ENCODE data around the gene ASCC1. TPM values are rescaled to one million over a fixed set of nuclear protein-coding genes. Genes with fewer than 3 reads are reported as not detected.
A peak's percentile ranks its signal among the peaks of the same experiment; 100 is the strongest.

The ASCC1 gene
- total and polyA plus RNA-seq, 2 donors (not counting 3 experiments of a cell fraction or from before 2014, with no cell fraction given) = 16.0 to 24.9 TPM

GRCh38 chr10:72126184-72126871 is 89.7 kb downstream of the ASCC1 start:
- no peak overlapping the region for H3K27ac ChIP-seq (ENCODE audit: insufficient read depth, low read depth, low read length)
- TF ChIP-seq MAX (IDR thresholded peaks at IDR 0.05; ENCODE audit: insufficient read depth, insufficient read length) (no peak), GATA2 (IDR thresholded peaks at IDR 0.05; ENCODE audit: insufficient read depth, insufficient read length, low read depth, low read length) (no peak), MYC (IDR thresholded peaks at IDR 0.05; ENCODE audit: low read depth, low read length) (no peak), EZH2 (IDR thresholded peaks at IDR 0.05; ENCODE audit: borderline replicate concordance, low read depth, low read length, severe bottlenecking) (no peak), POLR2A (IDR thresholded peaks at IDR 0.05; ENCODE audit: low read depth, low read length) (no peak), CTCF (IDR thresholded peaks at IDR 0.05; ENCODE audit: extremely low read depth in 1 of 2, insufficient read depth in 1 of 2, low read depth in 1 of 2, low read length in 2 of 2) (peak; percentile 39)
- no peaks in the 10 kb centered on the region for H4K20me1 ChIP-seq (replicated peaks; ENCODE audit: control insufficient read depth, extremely low read depth, insufficient read depth, low read length)
- H3K79me2 ChIP-seq (ENCODE audit: control insufficient read depth, insufficient read depth, low read length) = no peaks in the 10 kb centered on the region
- H3K4me3 ChIP-seq (replicated peaks in 1 of 3; ENCODE audit: insufficient read depth in 1 of 3, low read depth in 1 of 3, low read length in 3 of 3) = no peak overlapping the region
- H3K9ac ChIP-seq (replicated peaks; ENCODE audit: extremely low read depth, insufficient read depth, low read length) = no peak overlapping the region
- CTCF ChIA-PET = interaction anchor here (0.6 to 8.2 kb wide), 59 partner anchors 9 to 230 kb away, joined by 3 to 193 read pairs (median 5); partner anchors contain the start of genes ANAPC16, ASCC1, DDIT4 and SPOCK2
- DNase-seq (ENCODE audit: low read depth, low spot score) (peak; percentile 65), FAIRE-seq (peak; percentile 53)
- H3K9me1 ChIP-seq (replicated peaks; ENCODE audit: control insufficient read depth, extremely low read depth, insufficient read depth, low read length) = no peaks in the 10 kb centered on the region
- no peak overlapping the region for H2AFZ ChIP-seq (ENCODE audit: low read depth, low read length)
- H3K4me2 ChIP-seq (ENCODE audit: insufficient read depth, low read length) = no peak overlapping the region
- intact Hi-C loops (cut with micrococcal nuclease) = loop anchor here (1.0 kb wide), 4 partner anchors 96 to 211 kb away; no protein-coding TSS in a partner anchor
- H3K4me1 ChIP-seq (ENCODE audit: control insufficient read depth, extremely low read depth, insufficient read depth, low read length) = no peaks in the 10 kb centered on the region
- H3K36me3 ChIP-seq (ENCODE audit: control insufficient read depth in 2 of 2, extremely low read depth in 1 of 2, insufficient read depth in 2 of 2, low read length in 2 of 2) = no peaks in the 10 kb centered on the region
- no peaks in the 10 kb centered on the region for H3K27me3 ChIP-seq (ENCODE audit: control insufficient read depth in 2 of 2, insufficient read depth in 2 of 2, low read length in 2 of 2)
- no peaks in the 10 kb centered on the region for H3K9me3 ChIP-seq (replicated peaks; ENCODE audit: control insufficient read depth, insufficient read depth, low read length)
- POLR2A ChIA-PET = interaction anchor here (0.5 to 1.0 kb wide), 4 partner anchors 14 to 203 kb away, joined by 3 read pairs; no protein-coding TSS in a partner anchor
- dilution Hi-C loops (cut with MboI; ENCODE audit: extremely low pct_ligation_motif_present, low sequenced_read_pairs) = no loop called here
- BruUV-seq (replicated peaks) = no TSS peak
